ENCODE data around the gene SEMA3G. TPM values are rescaled to one million over a fixed set of nuclear protein-coding genes. Genes with fewer than 3 reads are reported as not detected.

Gene SEMA3G
- total and polyA plus RNA-seq, 8 donors, result under 0.01 to 9.6 (median 1.8) TPM

GRCh38 chr3:52492059-52492458 lies 47.2 kb upstream of the SEMA3G start:
- Histone ChIP-seq H3K36me3 (peaks cover 64 to 70% (median 67%) of the 10 kb centered on the region in 4 donors), H3K4me1 (peaks cover 5 to 69% (median 22%) of the 10 kb centered on the region in 4 donors), H3K9me3 (no peaks in the 10 kb centered on the region), H3K27ac (no peak overlapping the region), H3K4me3 (no peak overlapping the region), H3K27me3 (no peaks in the 10 kb centered on the region)
- WGBS, 5 donors, result 92 to 98% (median 92%) methylated on average over 7 to 21 of the region's 21 CpGs
- TF ChIP-seq EP300 (IDR thresholded peaks at IDR 0.05), result no peak
- no peak for TF ChIP-seq CTCF (IDR thresholded peaks at IDR 0.05)
- TF ChIP-seq POLR2A (IDR thresholded peaks at IDR 0.05), result no peak
- no peak for TF ChIP-seq POLR2AphosphoS5 (IDR thresholded peaks at IDR 0.05)
- DNase-seq, result no peak
- intact Hi-C loops (cut with DNase I; ENCODE audit: low total_unique reads), result no loop called here

GRCh38 chr3:52490939-52491526 lies 46.1 kb upstream of the SEMA3G start:
- 73 to 90% (median 82%) methylated on average over 19 to 23 of the region's 23 CpGs for WGBS, 5 donors
- TF ChIP-seq CTCF (IDR thresholded peaks at IDR 0.05), result no peak
- TF ChIP-seq POLR2AphosphoS5 (IDR thresholded peaks at IDR 0.05), result no peak
- no peak for TF ChIP-seq EP300 (IDR thresholded peaks at IDR 0.05)
- no peak for TF ChIP-seq POLR2A (IDR thresholded peaks at IDR 0.05)
- Histone ChIP-seq H3K4me3 (no peak overlapping the region), H3K27ac (peak overlapping the region in 4 of 5 donors; percentile 41 to 75 (median 64)), H3K27me3 (no peaks in the 10 kb centered on the region), H3K4me1 (peaks cover 5 to 62% (median 22%) of the 10 kb centered on the region in 4 donors), H3K9me3 (no peaks in the 10 kb centered on the region), H3K36me3 (peaks cover 66 to 80% (median 77%) of the 10 kb centered on the region in 4 donors)
- intact Hi-C loops (cut with DNase I; ENCODE audit: low total_unique reads), result no loop called here
- peak in 1 of 2 donors; percentile 44 for DNase-seq

GRCh38 chr3:52490035-52490938 lies 45.4 kb upstream of the SEMA3G start:
- Histone ChIP-seq H3K36me3 (peaks cover 69 to 88% (median 85%) of the 10 kb centered on the region in 4 donors), H3K4me1 (peaks cover 5 to 55% (median 19%) of the 10 kb centered on the region in 4 donors), H3K9me3 (no peaks in the 10 kb centered on the region), H3K27me3 (no peaks in the 10 kb centered on the region), H3K4me3 (no peak overlapping the region), H3K27ac (peak overlapping the region in 3 of 5 donors; percentile 56 to 75 (median 72))
- no peak for DNase-seq
- 81 to 87% (median 83%) methylated on average over 18 to 22 of the region's 22 CpGs for WGBS, 5 donors
- intact Hi-C loops (cut with DNase I; ENCODE audit: low total_unique reads), result no loop called here
- TF ChIP-seq EP300 (IDR thresholded peaks at IDR 0.05) (no peak), POLR2AphosphoS5 (IDR thresholded peaks at IDR 0.05) (no peak), POLR2A (IDR thresholded peaks at IDR 0.05) (no peak), CTCF (IDR thresholded peaks at IDR 0.05) (no peak)

GRCh38 chr3:52489453-52489852 lies 44.5 kb upstream of the SEMA3G start:
- 85 to 93% (median 91%) methylated on average over 3 to 18 of the region's 18 CpGs for WGBS, 5 donors

More at GRCh38 chr3:52489453-52489852, 44.5 kb upstream of the SEMA3G start:
- no peak for DNase-seq
- no peaks in the 10 kb centered on the region for H3K27me3 ChIP-seq
- TF ChIP-seq CTCF (IDR thresholded peaks at IDR 0.05) (no peak), POLR2A (IDR thresholded peaks at IDR 0.05) (no peak), POLR2AphosphoS5 (IDR thresholded peaks at IDR 0.05) (no peak), EP300 (IDR thresholded peaks at IDR 0.05) (no peak)
- no peaks in the 10 kb centered on the region for H3K9me3 ChIP-seq
- H3K36me3 ChIP-seq, result peaks cover 74 to 96% (median 93%) of the 10 kb centered on the region in 4 donors
- peak overlapping the region in 1 of 5 donors; percentile 75 for H3K27ac ChIP-seq
- peaks cover 5 to 51% (median 18%) of the 10 kb centered on the region in 4 donors for H3K4me1 ChIP-seq
- intact Hi-C loops (cut with DNase I; ENCODE audit: low total_unique reads), result no loop called here
- H3K4me3 ChIP-seq, result no peak overlapping the region

All from stomach (tissue), 9 donors.